Activated CD8-positive, alpha-beta T cell treated with anti-CD3 and anti-CD28 coated beads, Interleukin-2, amount 10 ng/mL, durations not matched to agents 7 days and 5 days (primary cell): ENCODE data around the gene TBC1D22A. TPM values are rescaled to one million over a fixed set of nuclear protein-coding genes. Genes with fewer than 3 reads are reported as not detected.

Experiments
- ATAC-seq: fragments of 150-1000 bp; cut with Tn5 transposase; one replicate; pipeline ENCODE4 v1.10.0; 2021; ENCODE audit warnings: moderate library complexity
- CTCF ChIA-PET: fragments of 350-600 bp; sonication (Branson Sonifier 250); formaldehyde crosslinking; loops from one replicate; lab custom pipeline; 2021; ENCODE audit warnings: antibody characterized with exemption; lab: Charles Lee
- POLR2A ChIA-PET: fragments of 350-600 bp; sonication (Branson Sonifier 250); formaldehyde crosslinking; loops from one replicate; lab custom pipeline; 2021; ENCODE audit warnings: antibody characterized with exemption; lab: Charles Lee
- DNase-seq: peaks from one replicate; pipeline ENCODE4 v3.0.0-alpha.2; 2020
- H3K27ac Mint-ChIP-seq: one replicate; pipeline ENCODE4 v1.8.0; 2021; ENCODE audit warnings: mild to moderate bottlenecking, mixed read lengths
- H3K27me3 Mint-ChIP-seq: one replicate; pipeline ENCODE4 v1.8.0; 2021; ENCODE audit warnings: low read depth, mixed read lengths
- H3K36me3 Mint-ChIP-seq: one replicate; pipeline ENCODE4 v1.8.0; 2021; ENCODE audit warnings: low read depth, mixed read lengths
- H3K4me1 Mint-ChIP-seq: one replicate; pipeline ENCODE4 v1.8.0; 2021; ENCODE audit warnings: low read depth, mixed read lengths
- H3K4me3 Mint-ChIP-seq: one replicate; pipeline ENCODE4 v1.8.0; 2021; ENCODE audit warnings: mild to moderate bottlenecking, mixed read lengths
- H3K9me3 Mint-ChIP-seq: one replicate; pipeline ENCODE4 v1.8.0; 2022; ENCODE audit warnings: mixed read lengths; ENCODE audit not compliant: insufficient read depth
- total RNA-seq, 2 experiments: library from RNA; stranded (reverse); gene quantifications; one replicate each; pipeline ENCODE4 v1.2.3, GENCODE V29; 2021

The TBC1D22A gene
- total RNA-seq, 2 experiments from 2014 or later = 34.1 to 38.7 TPM

GRCh38 chr22:46789992-46790391 is 27.5 kb downstream of the TBC1D22A start:
- Mint-ChIP-seq H3K4me1 (peaks cover 58% of the 10 kb centered on the region), H3K27ac (peak overlapping the region; percentile 100), H3K9me3 (no peaks in the 10 kb centered on the region), H3K4me3 (no peak overlapping the region), H3K36me3 (peaks cover 56% of the 10 kb centered on the region), H3K27me3 (no peaks in the 10 kb centered on the region)
- POLR2A ChIA-PET = interaction anchor here (2.6 kb wide), 1 partner anchor 27 kb away, joined by 29 read pairs; the partner anchor contains the start of gene TBC1D22A
- ATAC-seq (no peak), DNase-seq (no peak)
- CTCF ChIA-PET = interaction anchor here (2.6 kb wide), 1 partner anchor 13 kb away, joined by 17 read pairs; no protein-coding TSS in a partner anchor

- POLR2A ChIA-PET = interaction anchor here (0.7 to 2.6 kb wide), 4 partner anchors 11 to 35 kb away, joined by 3 to 29 read pairs (median 4); partner anchors contain the start of gene TBC1D22A
- no peaks in the 10 kb centered on the region for H3K9me3 Mint-ChIP-seq
- peak overlapping the region; percentile 77 for H3K4me3 Mint-ChIP-seq
- DNase-seq = peak; percentile 89
- H3K4me1 Mint-ChIP-seq = peaks cover 52% of the 10 kb centered on the region
- peak; percentile 98 for ATAC-seq
- peak overlapping the region; percentile 100 for H3K27ac Mint-ChIP-seq
- H3K36me3 Mint-ChIP-seq = peaks cover 48% of the 10 kb centered on the region
- H3K27me3 Mint-ChIP-seq = no peaks in the 10 kb centered on the region
- CTCF ChIA-PET = interaction anchor here (0.7 to 2.6 kb wide), 8 partner anchors 10 to 222 kb away, joined by 3 to 17 read pairs (median 6); partner anchors contain the start of gene TBC1D22A
Measured at GRCh38 chr22:46791201-46791731, 28.8 kb downstream of the TBC1D22A start.

GRCh38 chr22:46792061-46792796 is 29.8 kb downstream of the TBC1D22A start:
- H3K27me3 Mint-ChIP-seq = no peaks in the 10 kb centered on the region
- ChIA-PET POLR2A (interaction anchor here (2.6 kb wide), 1 partner anchor 29 kb away, joined by 29 read pairs; the partner anchor contains the start of gene TBC1D22A), CTCF (interaction anchor here (0.9 to 3.5 kb wide), 6 partner anchors 11 to 223 kb away, joined by 3 to 17 read pairs (median 12); partner anchors contain the start of gene TBC1D22A)
- peaks cover 52% of the 10 kb centered on the region for H3K4me1 Mint-ChIP-seq
- H3K9me3 Mint-ChIP-seq = no peaks in the 10 kb centered on the region
- peak overlapping the region; percentile 100 for H3K27ac Mint-ChIP-seq
- H3K4me3 Mint-ChIP-seq = peak overlapping the region; percentile 22
- peaks cover 48% of the 10 kb centered on the region for H3K36me3 Mint-ChIP-seq
- DNase-seq = no peak
- ATAC-seq = no peak

- ChIA-PET POLR2A (interaction anchor here (1.8 to 2.6 kb wide), 2 partner anchors 30 kb away, joined by 9 to 29 read pairs; partner anchors contain the start of gene TBC1D22A), CTCF (interaction anchor here (2.6 to 3.5 kb wide), 2 partner anchors 10 to 34 kb away, joined by 14 to 17 read pairs; no protein-coding TSS in a partner anchor)
- Mint-ChIP-seq H3K27ac (peak overlapping the region; percentile 100), H3K9me3 (no peaks in the 10 kb centered on the region), H3K4me3 (no peak overlapping the region), H3K36me3 (peaks cover 47% of the 10 kb centered on the region), H3K27me3 (no peaks in the 10 kb centered on the region), H3K4me1 (peaks cover 52% of the 10 kb centered on the region)
- ATAC-seq = no peak
- DNase-seq = no peak
Measured at GRCh38 chr22:46792841-46793261, 30.4 kb downstream of the TBC1D22A start.

GRCh38 chr22:46793497-46793896 is 31.0 kb downstream of the TBC1D22A start:
- CTCF ChIA-PET = interaction anchor here (1.5 to 3.5 kb wide), 2 partner anchors 9 to 35 kb away, joined by 6 to 14 read pairs; no protein-coding TSS in a partner anchor
- Mint-ChIP-seq H3K36me3 (peaks cover 49% of the 10 kb centered on the region), H3K27ac (peak overlapping the region; percentile 55), H3K9me3 (no peaks in the 10 kb centered on the region), H3K27me3 (no peaks in the 10 kb centered on the region), H3K4me1 (peaks cover 48% of the 10 kb centered on the region), H3K4me3 (no peak overlapping the region)
- no peak for ATAC-seq
- no peak for DNase-seq
- POLR2A ChIA-PET = interaction anchor here (1.8 kb wide), 1 partner anchor 31 kb away, joined by 9 read pairs; the partner anchor contains the start of gene TBC1D22A

GRCh38 chr22:46794067-46794466 is 31.6 kb downstream of the TBC1D22A start:
- no peak for ATAC-seq
- peaks cover 47% of the 10 kb centered on the region for H3K4me1 Mint-ChIP-seq
- no peak for DNase-seq
- H3K4me3 Mint-ChIP-seq = no peak overlapping the region
- H3K36me3 Mint-ChIP-seq = peaks cover 49% of the 10 kb centered on the region
- CTCF ChIA-PET = interaction anchor here (1.5 to 3.5 kb wide), 2 partner anchors 9 to 35 kb away, joined by 6 to 14 read pairs; no protein-coding TSS in a partner anchor
- no peaks in the 10 kb centered on the region for H3K9me3 Mint-ChIP-seq
- H3K27me3 Mint-ChIP-seq = no peaks in the 10 kb centered on the region
- peak overlapping the region; percentile 72 for H3K27ac Mint-ChIP-seq
- POLR2A ChIA-PET = interaction anchor here (1.8 kb wide), 1 partner anchor 32 kb away, joined by 9 read pairs; the partner anchor contains the start of gene TBC1D22A

GRCh38 chr22:46794491-46794890 is 32.0 kb downstream of the TBC1D22A start:
- Mint-ChIP-seq H3K9me3 (no peaks in the 10 kb centered on the region), H3K4me1 (peaks cover 45% of the 10 kb centered on the region), H3K36me3 (peaks cover 53% of the 10 kb centered on the region), H3K4me3 (no peak overlapping the region), H3K27me3 (no peaks in the 10 kb centered on the region), H3K27ac (peak overlapping the region; percentile 72)
- DNase-seq = no peak
- ATAC-seq = no peak
- POLR2A ChIA-PET = interaction anchor here (1.8 kb wide), 1 partner anchor 32 kb away, joined by 9 read pairs; the partner anchor contains the start of gene TBC1D22A
- CTCF ChIA-PET = interaction anchor here (1.2 to 3.5 kb wide), 3 partner anchors 8 to 36 kb away, joined by 3 to 14 read pairs (median 6); no protein-coding TSS in a partner anchor

- Mint-ChIP-seq H3K4me3 (no peak overlapping the region), H3K9me3 (no peaks in the 10 kb centered on the region), H3K27ac (peak overlapping the region; percentile 43), H3K4me1 (peaks cover 41% of the 10 kb centered on the region), H3K36me3 (peaks cover 57% of the 10 kb centered on the region), H3K27me3 (no peaks in the 10 kb centered on the region)
- ATAC-seq = no peak
- no peak for DNase-seq
- CTCF ChIA-PET = interaction anchor here (1.2 to 3.5 kb wide), 2 partner anchors 8 to 36 kb away, joined by 3 to 14 read pairs; no protein-coding TSS in a partner anchor
- POLR2A ChIA-PET = no interaction called here
Measured at GRCh38 chr22:46795140-46795539, 32.7 kb downstream of the TBC1D22A start.

GRCh38 chr22:46795845-46796565 is 33.6 kb downstream of the TBC1D22A start:
- DNase-seq = no peak
- Mint-ChIP-seq H3K9me3 (no peaks in the 10 kb centered on the region), H3K27me3 (no peaks in the 10 kb centered on the region), H3K27ac (no peak overlapping the region), H3K4me3 (no peak overlapping the region), H3K4me1 (peaks cover 32% of the 10 kb centered on the region), H3K36me3 (peaks cover 61% of the 10 kb centered on the region)
- ATAC-seq = no peak
- POLR2A ChIA-PET = no interaction called here
- CTCF ChIA-PET = interaction anchor here (1.2 to 3.5 kb wide), 2 partner anchors 7 to 37 kb away, joined by 3 to 14 read pairs; no protein-coding TSS in a partner anchor

GRCh38 chr22:46796566-46797195 is 34.2 kb downstream of the TBC1D22A start:
- ChIA-PET CTCF (interaction anchor here (3.3 kb wide), 1 partner anchor 38 kb away, joined by 14 read pairs; no protein-coding TSS in a partner anchor), POLR2A (no interaction called here)
- Mint-ChIP-seq H3K27ac (peak overlapping the region; percentile 34), H3K36me3 (peaks cover 64% of the 10 kb centered on the region), H3K9me3 (no peaks in the 10 kb centered on the region), H3K27me3 (no peaks in the 10 kb centered on the region), H3K4me1 (peaks cover 26% of the 10 kb centered on the region), H3K4me3 (no peak overlapping the region)
- DNase-seq = no peak
- no peak for ATAC-seq
